ENCODE measurements around the gene STX8.

DNA sequence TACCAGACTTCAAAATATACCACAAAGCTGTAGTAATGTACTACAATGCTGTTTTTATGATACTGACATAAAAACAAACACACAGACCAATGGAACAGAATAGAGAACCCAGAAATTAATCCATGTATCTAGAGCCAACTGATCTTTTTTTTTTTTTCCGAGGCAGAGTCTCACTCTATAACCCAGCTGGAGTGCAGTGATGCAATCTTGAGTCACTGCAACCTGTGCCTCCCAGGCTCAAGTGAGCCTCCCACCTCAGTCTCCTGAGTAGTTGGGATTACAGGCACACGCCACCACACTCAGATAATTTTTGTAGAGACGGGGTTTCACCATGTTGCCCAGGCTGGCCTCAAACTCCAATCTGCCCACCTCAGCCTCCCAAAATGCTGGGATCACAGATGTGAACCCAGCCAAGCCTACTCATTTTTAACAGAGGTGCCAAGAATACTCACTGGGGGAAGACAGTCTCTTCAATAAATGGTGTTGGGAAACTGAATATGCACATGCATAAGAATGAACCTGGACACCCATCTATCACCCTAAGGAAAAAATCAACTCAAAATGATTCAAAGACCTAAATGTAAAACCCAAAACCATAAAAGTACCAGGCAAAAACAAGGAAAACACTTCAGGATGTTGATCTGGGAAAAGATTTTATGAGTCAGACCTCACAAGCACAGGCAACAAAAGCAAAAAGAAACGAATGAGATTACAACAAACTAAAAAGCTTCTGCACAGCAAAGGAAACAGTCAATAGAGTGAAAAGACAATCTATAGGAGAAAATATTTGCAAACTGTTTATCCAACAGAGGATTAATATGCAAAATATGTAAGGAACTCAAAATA is 63.1 kb downstream of the STX8 start:
- TF ChIP-seq GATA2 (IDR thresholded peaks at IDR 0.05; ENCODE audit: low read depth, low read length) (no peak), GATA3 (IDR thresholded peaks at IDR 0.05; ENCODE audit: low read depth, low read length) (no peak)

Measured in SH-SY5Y (cell line).